Large intestine (tissue), 3 donors: ENCODE measurements around the gene RCVRN. TPM values are rescaled to one million over a fixed set of nuclear protein-coding genes. Genes with fewer than 3 reads are reported as not detected.
"Not testable (repeated sequence)": the region's sequence is repeated elsewhere in the genome, so short reads cannot be mapped to it uniquely, and the experiment has no call there.

Experiments
- DNase-seq, 2 donors: peaks; one replicate each; pipeline versions ENCODE4 v3.0.0 to v3.0.0-alpha.2; 2013
- H3K27ac ChIP-seq: one replicate; pipeline ENCODE4 v1.5.1; 2013; ENCODE audit warnings: low read length
- H3K27me3 ChIP-seq: 2 replicates; pipeline ENCODE4 v1.6.1; 2013; ENCODE audit warnings: low read length; ENCODE audit not compliant: control insufficient read depth, insufficient read depth
- H3K36me3 ChIP-seq: 2 replicates; pipeline ENCODE4 v1.6.1; 2013; ENCODE audit warnings: low read length; ENCODE audit not compliant: control insufficient read depth, insufficient read depth
- H3K4me1 ChIP-seq: one replicate; pipeline ENCODE4 v1.6.1; 2013; ENCODE audit warnings: low read length; ENCODE audit not compliant: control insufficient read depth, insufficient read depth
- H3K4me3 ChIP-seq: one replicate; pipeline ENCODE4 v1.5.1; 2013; ENCODE audit warnings: low read length
- H3K9me3 ChIP-seq: one replicate; pipeline ENCODE4 v1.6.1; 2013; ENCODE audit warnings: mild to moderate bottlenecking, low read depth, low read length, moderate library complexity; ENCODE audit not compliant: control insufficient read depth
- WGBS: methylation state at CpG from one replicate; pipeline ENCODE4 v1.1.5; 2013; ENCODE audit warnings: low lambda C conversion rate; ENCODE audit not compliant: insufficient coverage; 5-methylcytosine and 5-hydroxymethylcytosine counted together
- polyA plus RNA-seq: library from polyadenylated mRNA; unstranded; fragments of 120-200 nt; gene quantifications from one replicate; pipeline ENCODE4 v1.2.1, GENCODE V29; 2013

The RCVRN gene
- polyA plus RNA-seq, 1 donor, result 0.63 TPM

DNA sequence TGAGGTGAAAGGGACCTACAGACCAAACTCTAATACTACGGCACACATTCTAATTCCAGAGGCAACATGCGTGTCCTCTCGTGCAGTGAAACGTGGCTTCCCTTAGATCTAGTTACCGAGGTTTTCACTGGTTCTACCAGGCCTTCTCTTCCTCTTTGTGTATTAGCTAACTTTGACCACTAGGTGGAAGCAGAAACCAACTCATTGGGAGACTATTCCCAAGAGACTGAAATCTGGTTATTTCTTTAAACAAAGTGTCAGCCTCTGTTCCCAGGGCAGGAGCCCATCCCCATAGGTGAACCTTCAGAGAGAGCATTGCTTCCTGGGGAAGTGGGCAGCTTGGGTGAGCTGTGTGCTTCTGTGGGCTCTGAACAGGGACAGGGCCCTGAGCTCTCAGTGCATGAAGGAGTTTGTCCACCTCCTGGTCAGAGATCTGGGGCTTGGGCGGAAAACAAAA lies 19.7 kb upstream of the RCVRN start:
- H3K4me1 ChIP-seq, result no peaks in the 10 kb centered on the region
- H3K27ac ChIP-seq, result no peak overlapping the region
- no peaks in the 10 kb centered on the region for H3K27me3 ChIP-seq
- H3K4me3 ChIP-seq, result no peak overlapping the region
- no CpG with 5 or more reads among the region's 6 CpGs for WGBS
- H3K9me3 ChIP-seq, result no peaks in the 10 kb centered on the region
- peaks cover 4% of the 10 kb centered on the region for H3K36me3 ChIP-seq
- DNase-seq, result peak; percentile 47 to 56

DNA sequence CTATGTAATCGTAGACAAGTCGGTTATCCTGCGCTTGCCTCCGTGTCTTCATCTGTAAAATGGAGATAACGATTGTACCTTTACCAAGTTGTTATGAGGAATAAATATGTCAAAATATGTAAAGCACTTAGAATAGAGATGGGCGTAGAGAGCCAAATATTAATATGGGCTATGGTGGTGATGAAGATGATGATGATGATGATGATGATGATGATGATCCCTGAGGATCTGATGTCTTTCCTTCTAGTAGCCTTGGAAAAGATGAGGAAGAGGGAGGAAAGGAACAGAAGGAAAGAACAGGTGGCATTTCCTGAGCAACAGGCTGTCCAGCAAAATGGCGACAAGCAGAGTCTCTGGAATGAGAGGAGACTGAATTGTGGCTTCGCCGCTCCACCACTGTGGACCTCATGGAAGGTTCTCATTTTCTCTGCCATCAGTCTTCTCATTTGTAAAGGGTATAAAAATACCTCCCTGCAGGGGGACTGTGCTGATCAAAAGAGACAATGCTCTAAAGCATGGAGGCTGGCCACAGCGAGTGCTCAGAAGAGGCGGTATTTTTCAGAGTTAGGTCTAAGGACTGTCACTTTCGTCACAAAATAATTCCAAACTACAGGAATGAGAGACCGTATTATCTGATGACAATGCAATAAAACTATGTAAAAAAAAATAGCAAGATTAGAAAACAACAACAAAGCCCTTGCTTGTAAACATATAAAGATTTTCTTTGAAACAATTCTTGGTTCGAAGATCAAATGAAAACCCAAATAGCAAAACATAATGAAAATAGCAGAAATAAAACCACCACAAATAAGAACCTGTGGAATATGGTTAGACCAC lies 17.2 kb upstream of the RCVRN start:
- no peaks in the 10 kb centered on the region for H3K9me3 ChIP-seq
- DNase-seq, result no peak
- peaks cover 10% of the 10 kb centered on the region for H3K36me3 ChIP-seq
- H3K27ac ChIP-seq, result no peak overlapping the region
- 97% methylated on average over 10 of the region's 14 CpGs for WGBS
- H3K4me3 ChIP-seq, result no peak overlapping the region
- no peaks in the 10 kb centered on the region for H3K27me3 ChIP-seq
- H3K4me1 ChIP-seq, result no peaks in the 10 kb centered on the region

DNA sequence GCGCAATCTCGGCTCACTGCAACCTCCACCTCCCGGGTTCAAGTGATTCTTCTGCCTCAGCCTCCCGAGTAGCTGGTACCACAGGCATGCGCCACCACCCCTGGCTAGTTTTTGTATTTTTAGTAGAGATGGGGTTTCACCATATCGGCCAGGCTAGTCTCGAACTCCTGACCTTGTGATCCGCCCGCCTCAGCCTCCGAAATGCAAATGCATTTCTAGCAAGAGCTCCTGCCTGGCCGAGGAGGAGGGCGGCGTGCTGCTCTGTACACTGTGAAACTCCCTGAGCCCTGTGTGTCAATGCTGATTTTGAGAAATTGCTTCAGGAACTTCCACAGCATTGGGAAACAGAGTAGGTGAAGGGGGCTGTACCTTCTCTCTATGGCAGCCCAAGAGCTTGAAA lies 16.1 kb upstream of the RCVRN start:
- not testable (repeated sequence) for H3K27me3 ChIP-seq, DNase-seq, H3K9me3 ChIP-seq, H3K4me1 ChIP-seq, H3K27ac ChIP-seq, H3K4me3 ChIP-seq
- no CpG with 5 or more reads among the region's 13 CpGs for WGBS
- H3K36me3 ChIP-seq, result peaks cover 12% of the 10 kb centered on the region

GRCh38 chr17:9918804-9919352 lies 13.8 kb upstream of the RCVRN start:
- H3K27ac ChIP-seq, result no peak overlapping the region
- no peaks in the 10 kb centered on the region for H3K9me3 ChIP-seq
- H3K4me1 ChIP-seq, result no peaks in the 10 kb centered on the region
- H3K4me3 ChIP-seq, result no peak overlapping the region
- no CpG with 5 or more reads among the region's 5 CpGs for WGBS
- DNase-seq, result no peak
- no peaks in the 10 kb centered on the region for H3K27me3 ChIP-seq
- peaks cover 15% of the 10 kb centered on the region for H3K36me3 ChIP-seq

- Histone ChIP-seq H3K27me3 (no peaks in the 10 kb centered on the region), H3K27ac (no peak overlapping the region), H3K4me1 (no peaks in the 10 kb centered on the region), H3K36me3 (peaks cover 15% of the 10 kb centered on the region), H3K9me3 (no peaks in the 10 kb centered on the region), H3K4me3 (no peak overlapping the region)
- DNase-seq, result no peak
- no CpG with 5 or more reads among the region's 8 CpGs for WGBS
Measured at GRCh38 chr17:9918352-9918751, 13.3 kb upstream of the RCVRN start.

- Histone ChIP-seq H3K27me3 (no peaks in the 10 kb centered on the region), H3K9me3 (no peaks in the 10 kb centered on the region), H3K4me3 (no peak overlapping the region), H3K27ac (no peak overlapping the region), H3K4me1 (no peaks in the 10 kb centered on the region), H3K36me3 (peaks cover 15% of the 10 kb centered on the region)
- DNase-seq, result no peak
- WGBS, result no CpG with 5 or more reads among the region's 19 CpGs
Measured at GRCh38 chr17:9917801-9918200, 12.7 kb upstream of the RCVRN start.

GRCh38 chr17:9917131-9917530 lies 12.1 kb upstream of the RCVRN start:
- Histone ChIP-seq H3K9me3 (no peaks in the 10 kb centered on the region), H3K27ac (no peak overlapping the region), H3K36me3 (peaks cover 15% of the 10 kb centered on the region), H3K27me3 (no peaks in the 10 kb centered on the region), H3K4me3 (no peak overlapping the region), H3K4me1 (no peaks in the 10 kb centered on the region)
- no CpG with 5 or more reads among the region's 13 CpGs for WGBS
- DNase-seq, result no peak

GRCh38 chr17:9916108-9916507 lies 11.0 kb upstream of the RCVRN start:
- DNase-seq, result no peak
- WGBS, result no CpG with 5 or more reads among the region's 8 CpGs
- no peak overlapping the region for H3K4me3 ChIP-seq
- no peak overlapping the region for H3K27ac ChIP-seq
- H3K9me3 ChIP-seq, result no peaks in the 10 kb centered on the region
- H3K36me3 ChIP-seq, result peaks cover 15% of the 10 kb centered on the region
- no peaks in the 10 kb centered on the region for H3K4me1 ChIP-seq
- no peaks in the 10 kb centered on the region for H3K27me3 ChIP-seq

GRCh38 chr17:9913476-9913875 lies 8.4 kb upstream of the RCVRN start:
- H3K36me3 ChIP-seq, result peaks cover 14% of the 10 kb centered on the region
- whole genome bisulfite sequencing, result no CpG with 5 or more reads among the region's 5 CpGs

DNA sequence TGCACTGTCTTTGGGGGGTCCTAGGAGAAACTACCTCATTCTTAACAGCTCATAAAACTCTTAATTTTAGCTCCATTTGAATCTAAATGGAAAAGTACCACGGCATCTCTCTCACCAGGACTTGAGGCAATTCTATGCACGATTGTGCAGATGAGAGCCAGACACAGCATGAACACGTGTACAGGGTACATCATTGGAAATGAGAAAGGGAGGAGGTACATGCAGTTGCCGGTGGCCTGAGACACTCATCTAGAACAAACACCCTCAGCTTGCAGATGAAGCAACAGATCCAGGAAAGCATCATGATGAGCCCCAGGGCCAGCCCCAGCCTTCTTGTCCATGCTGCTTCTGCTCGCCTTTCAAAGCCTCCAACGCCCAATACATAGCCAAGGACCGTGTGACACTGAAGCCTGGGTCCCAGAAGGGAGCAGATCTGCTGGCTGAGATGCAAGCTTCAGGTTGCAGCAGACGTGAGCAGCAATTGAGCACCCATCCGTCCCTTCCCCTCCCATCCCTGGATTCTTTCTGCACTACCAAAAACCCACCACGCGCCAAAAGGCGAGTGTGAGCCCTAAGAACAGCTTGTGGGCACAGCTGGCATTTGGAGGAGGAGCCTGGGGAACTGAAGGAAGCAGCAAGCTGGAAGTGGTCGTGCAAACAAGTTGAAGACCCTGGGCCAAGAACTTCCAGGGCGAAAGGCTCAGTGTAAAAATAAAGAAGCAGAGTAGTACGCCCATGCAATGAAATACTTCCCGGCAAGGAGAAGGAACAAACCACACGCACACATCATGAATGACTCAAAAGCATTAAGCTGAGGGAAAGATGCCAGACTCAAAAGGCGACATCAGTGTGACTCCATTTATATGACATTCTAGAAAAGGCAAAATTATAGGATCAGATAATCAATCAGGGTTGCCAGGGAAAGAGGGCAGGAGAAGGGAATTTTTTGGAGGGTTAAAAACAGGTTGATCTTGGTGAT lies 7.3 kb upstream of the RCVRN start:
- H3K27ac ChIP-seq, result no peak overlapping the region
- H3K4me3 ChIP-seq, result no peak overlapping the region
- WGBS, result 78% methylated on average over 6 of the region's 18 CpGs

More at GRCh38 chr17:9913476-9913875, 8.4 kb upstream of the RCVRN start:
- Histone ChIP-seq H3K27ac (no peak overlapping the region), H3K27me3 (no peaks in the 10 kb centered on the region), H3K9me3 (no peaks in the 10 kb centered on the region), H3K4me1 (no peaks in the 10 kb centered on the region), H3K4me3 (no peak overlapping the region)
- DNase-seq, result no peak

More for the DNA sequence above, 7.3 kb upstream of the RCVRN start:
- H3K27me3 ChIP-seq, result peaks cover 3% of the 10 kb centered on the region
- peaks cover 11% of the 10 kb centered on the region for H3K36me3 ChIP-seq
- no peak for DNase-seq
- H3K4me1 ChIP-seq, result no peaks in the 10 kb centered on the region
- no peaks in the 10 kb centered on the region for H3K9me3 ChIP-seq
